SW 1271 (cell line): Measurements from ENCODE around the gene HNRNPK.

Experiments used
- DNase-seq, 2 experiments: peaks; one replicate each; lab custom pipeline; 2025; lab: John Stamatoyannopoulos, UW

The HNRNPK gene

DNA sequence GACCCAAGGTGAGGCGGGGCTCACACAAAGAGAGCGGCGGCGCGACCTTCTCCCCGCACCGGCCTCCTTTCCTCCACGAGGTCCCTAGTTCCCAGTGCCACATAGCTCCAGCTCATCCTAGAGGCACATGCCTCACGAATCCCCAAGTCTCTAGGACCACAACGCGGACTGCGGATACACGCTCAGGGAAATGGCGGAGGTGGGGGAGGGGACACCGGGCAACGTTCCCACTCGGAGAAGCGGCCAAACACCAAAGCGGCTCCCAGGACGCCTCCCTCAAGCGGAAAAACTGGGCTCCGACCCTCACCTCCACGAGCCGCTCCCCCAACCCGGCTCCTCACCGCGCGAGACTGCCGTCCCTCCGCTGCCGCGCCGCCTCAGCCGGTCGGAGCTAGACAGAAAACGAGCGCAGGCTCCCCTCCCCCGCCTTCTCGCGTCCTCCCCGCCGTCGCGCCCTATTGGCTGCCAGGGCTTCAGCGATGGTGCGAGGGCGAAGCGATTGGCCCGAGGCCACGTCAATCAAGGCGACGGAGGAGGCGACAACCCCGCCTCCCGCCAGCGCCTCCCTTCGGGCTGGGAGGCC is at the start of gene HNRNPK:
Gene HNRNPK (minus strand): TSS at position 404 of the 583 bp plus-strand sequence. CDS start 1,963 bp downstream, outside the sequence.
- DNase-seq: peak; percentile 90 to 95

DNA sequence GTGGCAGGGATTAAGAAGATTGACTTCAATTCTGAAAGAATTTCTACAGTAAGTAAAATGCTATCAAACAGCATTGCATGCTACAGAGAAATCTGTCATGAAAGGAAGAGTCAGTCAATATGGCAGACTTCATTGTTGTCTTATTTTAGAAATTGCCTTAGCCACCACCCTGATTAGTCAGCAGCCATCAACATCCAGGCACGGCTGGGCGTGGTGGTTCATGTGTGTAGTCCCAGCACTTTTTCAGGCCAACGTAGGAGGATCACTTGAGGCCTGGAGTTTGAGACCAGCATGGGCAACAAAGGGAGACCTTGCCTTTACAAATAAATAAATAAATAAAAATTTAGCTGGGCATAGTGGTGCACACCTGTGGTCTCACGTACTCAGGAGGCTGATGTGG is 47.2 kb upstream of the HNRNPK start:
- no peak for DNase-seq

DNA sequence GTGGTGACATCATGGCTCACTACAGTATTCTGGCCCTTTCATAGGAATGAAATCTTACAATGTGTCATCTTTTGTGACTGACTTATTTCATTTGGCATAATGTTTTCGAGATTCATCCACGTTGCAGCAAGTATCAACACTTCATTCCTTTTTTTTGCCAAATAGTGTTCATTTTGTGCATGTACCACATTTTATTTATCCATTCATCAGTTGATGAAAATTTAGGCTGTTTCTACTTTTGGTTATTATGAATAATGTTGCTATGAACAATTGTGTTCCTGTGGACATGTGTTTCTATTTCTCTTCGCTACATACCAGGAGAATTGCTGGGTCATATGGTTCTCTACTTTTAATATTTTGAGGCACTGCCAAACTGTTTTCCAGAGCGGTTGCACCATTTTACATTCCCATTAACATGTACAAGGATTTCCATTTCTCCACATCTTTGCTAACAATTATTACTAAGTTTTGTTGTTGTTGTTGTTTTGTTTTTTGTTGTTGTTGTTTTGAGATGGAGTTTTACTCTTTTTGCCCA is 44.1 kb upstream of the HNRNPK start:
- DNase-seq: no peak

GRCh38 chr9:84007662-84008061 is 27.6 kb upstream of the HNRNPK start:
- no peak for DNase-seq

- no peak for DNase-seq
Measured at GRCh38 chr9:84003246-84003645, 23.2 kb upstream of the HNRNPK start.

GRCh38 chr9:84002344-84002743 is 22.3 kb upstream of the HNRNPK start:
- no peak for DNase-seq

DNA sequence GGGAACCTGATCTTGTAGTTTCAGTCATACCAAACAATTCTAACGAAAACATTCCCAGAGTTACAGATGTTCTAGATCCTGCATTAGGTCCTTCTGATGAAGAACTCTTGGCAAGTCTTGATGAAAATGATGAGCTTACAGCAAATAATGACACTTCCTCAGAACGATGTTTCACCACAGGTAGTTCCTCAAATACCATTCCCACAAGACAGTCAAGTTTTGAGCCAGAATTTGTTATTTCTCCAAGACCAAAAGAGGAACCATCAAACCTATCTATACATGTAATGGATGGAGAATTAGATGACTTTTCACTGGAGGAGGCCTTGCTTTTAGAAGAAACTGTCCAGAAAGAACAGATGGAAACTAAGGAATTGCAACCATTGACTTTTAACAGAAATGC is 21.6 kb upstream of the HNRNPK start:
- no peak for DNase-seq

DNA sequence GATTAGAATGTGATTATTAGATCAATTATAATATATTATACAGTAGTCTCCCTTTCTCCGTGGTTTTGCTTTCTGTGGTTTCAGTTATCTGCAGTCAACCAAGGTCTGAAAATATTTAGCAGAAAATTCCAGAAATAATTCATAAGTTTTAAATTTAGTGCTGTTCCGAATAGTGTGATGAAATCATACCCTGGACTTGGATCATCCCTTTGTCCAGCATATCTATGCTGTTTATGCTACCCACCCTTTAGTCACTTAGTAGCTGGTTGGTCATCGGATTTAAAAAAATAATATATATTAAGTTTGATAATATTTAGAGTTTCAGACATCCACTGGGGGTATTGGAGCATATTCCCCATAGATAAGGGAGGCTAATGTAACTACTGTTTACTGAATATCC is 20.2 kb upstream of the HNRNPK start:
- DNase-seq: no peak

GRCh38 chr9:83999141-83999918 is 19.3 kb upstream of the HNRNPK start:
- no peak for DNase-seq

GRCh38 chr9:83996126-83996525 is 16.1 kb upstream of the HNRNPK start:
- no peak for DNase-seq

- no peak for DNase-seq
Measured at GRCh38 chr9:83992901-83993300, 12.9 kb upstream of the HNRNPK start.

- DNase-seq: no peak
Measured at GRCh38 chr9:83992407-83992806, 12.4 kb upstream of the HNRNPK start.

DNA sequence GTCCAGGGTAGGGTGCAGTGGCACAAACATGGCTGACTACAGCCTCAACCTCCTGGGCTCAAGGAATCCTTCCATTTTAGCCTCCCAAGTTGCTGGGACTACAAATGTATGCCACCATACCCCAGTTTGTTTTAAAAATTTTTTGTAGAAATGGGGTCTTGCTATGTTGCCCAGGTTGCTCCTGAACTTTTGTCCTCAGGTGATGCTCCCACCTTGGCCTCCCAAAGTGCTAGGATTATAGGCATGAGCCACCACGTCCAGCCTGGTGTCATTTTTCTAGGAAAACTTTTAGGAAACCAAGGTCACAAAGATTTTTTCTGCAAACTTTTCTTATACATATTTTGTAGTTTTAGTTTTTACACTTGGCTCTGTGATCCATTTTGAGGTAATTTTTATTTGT is 11.3 kb upstream of the HNRNPK start:
- DNase-seq: no peak

- no peak for DNase-seq
Measured at GRCh38 chr9:83988411-83988810, 8.4 kb upstream of the HNRNPK start.

GRCh38 chr9:83987402-83987791 is 7.4 kb upstream of the HNRNPK start:
- no peak for DNase-seq

GRCh38 chr9:83986765-83987401 is 6.9 kb upstream of the HNRNPK start:
- DNase-seq: peak in 1 of 2 experiments; percentile 47

- DNase-seq: no peak
Measured at GRCh38 chr9:83986195-83986594, 6.2 kb upstream of the HNRNPK start.

- peak; percentile 47 to 60 for DNase-seq
Measured at GRCh38 chr9:83981126-83981871, 1.3 kb upstream of the HNRNPK start.

- DNase-seq: peak; percentile 97
Measured at GRCh38 chr9:83980395-83981125, 545 bp upstream of the HNRNPK start, which contains the start of gene RMI1. Gene RMI1 (plus strand): TSS chr9:83980805. CDS start chr9:84000987, 20,182 bp downstream.

DNA sequence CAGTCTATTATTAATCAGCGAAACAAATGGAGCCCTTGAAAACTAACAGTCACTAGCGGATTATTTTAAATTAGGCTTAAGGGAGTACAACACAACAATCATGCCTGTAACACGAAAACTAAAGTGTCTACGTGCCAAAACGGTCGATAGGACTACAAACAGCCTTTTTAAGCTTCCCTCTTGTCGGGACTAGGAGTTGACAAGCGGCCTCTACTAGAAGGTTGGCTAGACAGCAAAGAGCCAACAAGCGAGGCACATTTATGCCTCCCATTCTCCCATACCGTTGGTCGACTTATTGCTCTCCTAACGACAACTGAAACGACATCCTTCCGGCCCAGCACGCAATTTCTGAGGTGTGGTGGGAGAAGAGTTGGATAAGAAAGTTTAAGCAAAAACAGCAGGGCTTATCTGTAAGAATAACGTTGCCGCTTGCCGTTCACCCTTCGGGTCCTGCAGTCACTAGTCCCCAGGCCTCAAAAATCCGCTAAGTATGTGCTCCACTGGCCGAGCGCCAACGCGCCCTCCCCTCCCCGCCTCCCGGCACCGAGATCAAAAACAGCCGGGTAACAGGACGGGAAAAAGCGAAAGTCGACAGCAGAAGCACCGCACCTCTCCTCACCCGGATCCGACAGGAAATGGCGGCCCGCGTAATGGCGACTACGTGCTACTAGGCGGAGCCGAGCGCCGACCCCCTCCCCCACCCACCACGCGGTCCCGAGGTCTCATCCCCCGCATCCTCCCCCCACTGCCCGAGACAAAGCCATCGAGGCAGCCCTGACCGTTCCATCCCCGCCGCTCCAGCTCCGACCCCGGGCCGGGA is 813 bp downstream of the HNRNPK start:
- peak; percentile 34 to 81 for DNase-seq

- no peak for DNase-seq
Measured at GRCh38 chr9:83977196-83977595, 2.8 kb downstream of the HNRNPK start.
